Cerebellar cortex (tissue), 1 donor: Measurements from ENCODE around the gene CACNB1.
A peak's percentile ranks its signal among the peaks of the same experiment; 100 is the strongest.

Experiments used
- DNase-seq: peaks from one replicate; pipeline ENCODE4 v3.0.0-alpha.2; 2015; ENCODE audit warnings: low spot score

CACNB1 gene

GRCh38 chr17:39225959-39226683, 28.7 kb upstream of the CACNB1 start:
- peak; percentile 78 for DNase-seq

- no peak for DNase-seq
Measured at GRCh38 chr17:39225308-39225958, 28.0 kb upstream of the CACNB1 start, which contains the start of gene STAC2. Gene STAC2, minus strand, starts transcription at chr17:39225945. Its CDS starts 443 bp downstream, at chr17:39225502.

- DNase-seq = no peak
Measured at GRCh38 chr17:39224778-39225307, 27.4 kb upstream of the CACNB1 start.

- DNase-seq = no peak
Measured at GRCh38 chr17:39223907-39224777, 26.7 kb upstream of the CACNB1 start.

GRCh38 chr17:39222866-39223834, 25.7 kb upstream of the CACNB1 start:
- no peak for DNase-seq

- no peak for DNase-seq
Measured at GRCh38 chr17:39222151-39222550, 24.7 kb upstream of the CACNB1 start.

- DNase-seq = no peak
Measured at GRCh38 chr17:39221572-39221971, 24.1 kb upstream of the CACNB1 start.

- peak; percentile 83 for DNase-seq
Measured at GRCh38 chr17:39219647-39220154, 22.2 kb upstream of the CACNB1 start.

- DNase-seq = no peak
Measured at GRCh38 chr17:39218906-39219305, 21.4 kb upstream of the CACNB1 start.

GRCh38 chr17:39217734-39218369, 20.4 kb upstream of the CACNB1 start:
- no peak for DNase-seq

- DNase-seq = no peak
Measured at GRCh38 chr17:39213852-39214251, 16.4 kb upstream of the CACNB1 start.

GRCh38 chr17:39212841-39213480, 15.5 kb upstream of the CACNB1 start:
- DNase-seq = peak; percentile 78

GRCh38 chr17:39212195-39212810, 14.8 kb upstream of the CACNB1 start:
- DNase-seq = no peak

GRCh38 chr17:39210093-39210434, 12.6 kb upstream of the CACNB1 start:
- no peak for DNase-seq

- no peak for DNase-seq
Measured at GRCh38 chr17:39209317-39210092, 12.0 kb upstream of the CACNB1 start.

- DNase-seq = no peak
Measured at GRCh38 chr17:39208893-39209292, 11.4 kb upstream of the CACNB1 start.

GRCh38 chr17:39208136-39208535, 10.7 kb upstream of the CACNB1 start:
- no peak for DNase-seq

- DNase-seq = peak; percentile 64
Measured at GRCh38 chr17:39205112-39205526, 7.7 kb upstream of the CACNB1 start.

- DNase-seq = no peak
Measured at GRCh38 chr17:39204245-39204644, 6.8 kb upstream of the CACNB1 start.
